Neural progenitor cell (in vitro differentiated cells): Measurements from ENCODE around the gene LRRIQ4.

Experiments
- CTCF ChIP-seq: fragments of 200-600 bp; sonication (generic); IDR thresholded peaks from 2 replicates; pipeline ENCODE4 v1.5.1; 2017; ENCODE audit warnings: antibody characterized with exemption, mild to moderate bottlenecking
- EZH2phosphoT487 ChIP-seq: fragments of 200-600 bp; sonication (generic); IDR thresholded peaks from 2 replicates; pipeline ENCODE4 v1.6.1; 2017; ENCODE audit warnings: antibody characterized with exemption

GRCh38 chr3:169835533-169835932 is 22.9 kb downstream of the LRRIQ4 start:
- TF ChIP-seq CTCF (no peak), EZH2phosphoT487 (no peak)
